EL (cell line): ENCODE results near the gene TCHH.
"Not testable (repeated sequence)": the region's sequence is repeated elsewhere in the genome, so short reads cannot be mapped to it uniquely, and the experiment has no call there.

Source experiments
- DNase-seq: peaks from one replicate; pipeline ENCODE4 v3.0.0-alpha.2; 2016

The TCHH gene

DNA sequence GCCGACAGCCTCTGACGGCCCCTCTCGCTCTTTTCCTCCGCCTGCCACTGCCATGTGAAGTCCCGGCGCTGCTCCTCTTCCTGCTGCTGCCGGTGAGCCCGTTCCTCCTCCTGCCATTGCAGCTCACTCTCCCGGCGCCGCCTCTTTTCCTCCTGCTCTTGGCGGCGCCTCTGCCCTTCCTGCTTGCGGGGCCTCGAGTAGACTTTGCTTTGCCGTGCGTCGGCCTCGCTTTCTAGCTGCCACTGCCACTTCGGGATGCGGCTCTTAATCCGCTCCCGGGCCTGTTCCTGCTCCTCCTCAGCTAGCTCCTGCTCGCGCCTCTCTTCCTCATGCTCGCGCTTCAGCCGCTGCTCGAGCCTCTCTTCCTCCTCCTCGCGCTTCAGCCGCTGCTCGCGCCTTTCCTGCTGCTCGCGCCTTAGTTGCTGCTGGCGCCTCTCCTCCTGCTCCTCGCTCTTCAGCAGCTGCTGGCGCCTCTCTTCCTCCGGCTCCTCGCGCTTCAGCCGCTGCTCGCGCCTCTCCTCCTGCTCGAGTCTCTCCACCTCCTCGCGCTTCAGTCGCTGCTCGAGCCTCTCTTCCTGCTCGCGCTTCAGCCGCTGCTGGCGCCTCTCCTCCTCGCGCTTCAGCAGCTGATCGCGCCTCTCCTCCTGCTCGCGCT is 4.3 kb downstream of the TCHH start:
- peak; percentile 70 for DNase-seq

GRCh38 chr1:152110365-152110859 is 4.8 kb downstream of the TCHH start:
- DNase-seq = peak; percentile 72

- no peak for DNase-seq
Observed at GRCh38 chr1:152109998-152110294, 5.3 kb downstream of the TCHH start.

DNA sequence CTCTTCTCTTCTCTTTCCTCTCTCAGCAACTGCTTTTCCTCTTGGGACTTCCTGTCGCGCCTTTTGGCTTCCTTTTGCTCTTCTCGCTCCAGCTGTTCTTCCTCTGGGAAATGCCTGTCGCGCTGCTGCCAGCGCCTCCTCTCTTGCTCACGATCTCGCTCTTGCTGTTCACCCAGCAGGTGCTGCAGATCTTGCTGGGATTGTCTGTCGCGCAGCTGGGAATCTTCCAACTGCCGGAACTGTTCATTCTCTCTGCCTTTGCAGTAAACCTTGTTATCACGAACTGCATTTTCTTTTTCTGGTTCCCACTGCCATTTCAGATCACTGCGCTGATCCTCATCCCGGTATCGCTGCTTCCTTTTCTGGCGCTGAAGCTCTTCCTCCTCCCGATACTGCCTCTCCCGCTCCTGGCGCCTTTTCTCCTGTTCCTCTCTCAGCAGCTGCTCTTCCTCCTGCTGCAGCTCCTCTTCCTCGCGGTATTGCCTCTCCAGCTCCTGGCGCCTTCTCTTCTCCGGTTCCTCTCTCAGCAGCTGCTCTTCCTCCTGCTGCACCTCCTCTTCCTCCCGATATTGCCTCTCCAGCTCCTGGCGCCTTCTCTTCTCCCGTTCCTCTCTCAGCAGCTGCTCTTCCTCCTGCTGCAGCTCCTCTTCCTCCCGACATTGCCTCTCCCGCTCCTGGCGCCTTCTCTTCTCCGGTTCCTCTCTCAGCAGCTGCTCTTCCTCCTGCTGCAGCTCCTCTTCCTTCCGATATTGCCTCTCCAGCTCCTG is 5.8 kb downstream of the TCHH start:
- DNase-seq = peak; percentile 34

- DNase-seq = no peak
Observed at GRCh38 chr1:152108882-152109222, 6.4 kb downstream of the TCHH start.

GRCh38 chr1:152107984-152108881 is 7.0 kb downstream of the TCHH start:
- DNase-seq = peak; percentile 68

- DNase-seq = peak; percentile 2
Observed at GRCh38 chr1:152107031-152107983, 7.9 kb downstream of the TCHH start.

GRCh38 chr1:152104854-152105253 is 10.4 kb downstream of the TCHH start:
- DNase-seq = no peak

GRCh38 chr1:152096931-152097330 is 18.3 kb downstream of the TCHH start:
- DNase-seq = no peak

DNA sequence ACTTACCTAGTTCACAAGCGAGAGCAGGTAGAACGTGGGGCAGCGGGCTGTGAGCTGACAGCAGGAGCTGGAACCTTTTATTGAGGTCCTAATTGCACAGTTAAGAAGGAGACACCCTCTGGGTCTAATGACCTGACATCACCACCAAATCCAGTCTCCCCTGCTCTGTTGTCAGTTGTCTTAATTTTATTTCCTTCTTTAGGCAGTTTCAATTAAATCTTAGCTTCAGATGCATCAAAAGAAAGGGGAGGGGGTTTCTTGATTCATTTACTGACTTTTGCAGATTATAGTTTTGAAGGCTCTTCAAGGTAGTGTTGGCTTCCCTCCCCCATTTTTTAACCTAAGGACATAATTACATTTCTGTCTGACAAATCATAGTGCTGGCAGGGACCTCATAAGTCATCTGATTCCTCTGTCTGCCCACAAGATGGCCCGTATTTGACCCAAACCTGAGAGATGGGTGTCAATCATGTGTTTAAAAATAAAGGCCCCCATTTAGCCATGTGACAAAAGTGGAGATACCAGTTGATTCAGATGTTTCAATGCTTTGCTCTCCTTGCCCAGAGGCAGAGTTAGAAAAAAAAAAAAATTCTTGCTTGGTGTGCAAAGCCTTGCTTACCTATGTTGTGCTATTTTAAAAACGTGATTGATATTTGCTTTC is 26.1 kb downstream of the TCHH start, which contains the start of gene TCHHL1:
TSS of gene TCHHL1 (minus strand) at position 51 of the 661 bp plus-strand sequence. CDS start 921 bp downstream, outside the sequence.
- no peak for DNase-seq

DNA sequence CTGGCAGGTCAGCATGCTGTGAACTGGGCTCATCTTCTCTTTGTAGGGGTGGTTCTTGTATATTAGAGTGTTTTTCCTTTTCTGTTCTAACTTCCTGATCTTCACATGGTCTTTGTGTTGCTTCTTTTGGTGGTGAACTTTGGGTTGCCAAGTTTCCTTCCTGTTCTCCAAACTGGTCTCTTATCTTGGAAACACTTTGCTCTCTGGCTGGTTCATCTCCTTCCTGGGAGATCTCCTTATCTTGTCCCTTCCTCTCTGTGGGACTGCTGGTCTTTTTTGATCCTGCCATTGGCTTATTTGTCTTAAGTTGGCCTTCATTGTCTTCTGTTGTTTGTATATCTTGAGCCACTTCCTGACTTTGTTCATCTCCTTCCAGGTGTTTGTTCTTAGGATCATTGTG is 28.5 kb downstream of the TCHH start:
- no peak for DNase-seq

GRCh38 chr1:152084853-152085252 is 30.4 kb downstream of the TCHH start:
- DNase-seq = no peak

DNA sequence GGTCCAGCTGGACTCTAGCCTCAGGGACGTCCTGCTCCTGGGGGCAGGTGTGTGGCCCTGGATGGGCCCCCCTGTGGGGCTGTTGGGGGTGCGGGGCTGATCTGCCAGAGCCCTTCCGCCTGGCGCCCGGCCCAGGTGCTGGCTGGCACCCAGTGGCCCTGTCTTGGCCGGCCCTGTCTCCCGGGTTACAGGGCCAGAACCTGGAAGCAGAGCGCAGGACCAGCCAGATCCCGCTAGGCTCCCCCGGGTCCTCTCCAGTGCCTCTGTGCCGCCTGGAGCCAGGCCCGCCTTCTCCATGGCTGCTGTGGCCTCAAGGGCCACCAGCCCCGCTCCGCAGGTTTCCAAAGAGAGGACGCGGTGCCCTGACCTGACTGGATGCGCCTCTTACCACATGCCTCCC is 34.2 kb downstream of the TCHH start:
- not testable (repeated sequence) for DNase-seq

DNA sequence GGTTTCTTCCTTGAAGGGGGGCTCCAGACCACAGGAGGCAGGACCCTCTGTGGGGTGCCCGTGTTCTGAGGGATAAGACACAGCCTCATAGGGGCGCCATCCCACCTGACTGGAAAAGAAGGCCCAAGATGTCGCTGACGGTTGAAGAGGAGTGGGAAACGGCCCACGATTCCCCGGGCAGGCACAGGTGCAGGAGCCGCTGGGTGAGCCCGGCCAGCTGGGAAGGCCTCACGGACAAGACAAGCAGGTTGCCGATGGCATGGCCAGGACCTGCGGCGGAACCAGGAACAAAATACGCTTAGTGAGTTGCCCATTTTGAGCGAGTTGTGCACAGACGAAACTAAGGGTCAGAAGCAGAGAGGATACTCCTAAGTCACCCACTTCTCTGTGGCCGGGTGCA is 34.8 kb downstream of the TCHH start:
- not testable (repeated sequence) for DNase-seq

- no peak for DNase-seq
Observed at GRCh38 chr1:152078831-152079441, 36.3 kb downstream of the TCHH start.

GRCh38 chr1:152072311-152072710 is 42.9 kb downstream of the TCHH start:
- no peak for DNase-seq

- no peak for DNase-seq
Observed at GRCh38 chr1:152071123-152071522, 44.1 kb downstream of the TCHH start.

DNA sequence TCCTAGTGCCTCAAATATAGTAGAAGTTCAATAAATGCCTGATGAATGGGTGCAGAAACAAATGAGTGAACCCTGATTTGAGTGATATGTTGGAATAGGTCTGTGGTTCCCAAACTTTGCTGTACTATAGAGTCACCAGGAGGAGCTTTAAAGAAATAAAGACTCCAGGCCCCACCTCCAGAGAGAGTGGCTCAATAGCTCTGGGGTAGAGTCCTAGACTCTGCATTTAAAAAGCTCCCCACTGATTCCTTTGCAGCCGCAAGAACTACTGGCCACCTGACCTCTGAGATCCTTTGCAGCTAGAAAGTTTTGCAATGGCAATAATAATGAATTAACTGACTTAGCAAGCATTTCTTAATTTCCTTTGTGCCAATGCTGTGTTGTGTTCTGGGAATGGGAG is 47.3 kb downstream of the TCHH start:
- no peak for DNase-seq

- DNase-seq = no peak
Observed at GRCh38 chr1:152067150-152067549, 48.1 kb downstream of the TCHH start.

- no peak for DNase-seq
Observed at GRCh38 chr1:152061952-152062351, 53.3 kb downstream of the TCHH start.
